GM21367 (cell line): Measurements from ENCODE around the gene CALU.

Experiments
- ATAC-seq: cut with Tn5 transposase; IDR thresholded peaks from one replicate; pipeline ENCODE4 v1.9.1; 2021; ENCODE audit not compliant: unreplicated experiment

Gene CALU

GRCh38 chr7:128724743-128725142 is 14.4 kb upstream of the CALU start:
- ATAC-seq = no peak

GRCh38 chr7:128725531-128725930 is 13.6 kb upstream of the CALU start:
- no peak for ATAC-seq

- no peak for ATAC-seq
These were observed 13.0 kb upstream of the CALU start for GRCh38 chr7:128726059-128726736.

GRCh38 chr7:128726737-128727072 is 12.5 kb upstream of the CALU start:
- no peak for ATAC-seq

- no peak for ATAC-seq
These were observed 11.9 kb upstream of the CALU start for GRCh38 chr7:128727239-128727638.

- no peak for ATAC-seq
These were observed 10.6 kb upstream of the CALU start for GRCh38 chr7:128728598-128728997.

GRCh38 chr7:128729494-128729893 is 9.7 kb upstream of the CALU start:
- ATAC-seq = no peak

GRCh38 chr7:128731184-128731583 is 8.0 kb upstream of the CALU start:
- no peak for ATAC-seq

GRCh38 chr7:128732521-128733277 is 6.5 kb upstream of the CALU start:
- ATAC-seq = no peak

- ATAC-seq = no peak
These were observed 5.9 kb upstream of the CALU start for GRCh38 chr7:128733278-128733645.

GRCh38 chr7:128734890-128735289 is 4.3 kb upstream of the CALU start:
- ATAC-seq = no peak

- ATAC-seq = no peak
These were observed 3.7 kb upstream of the CALU start for GRCh38 chr7:128735436-128735835.

GRCh38 chr7:128737441-128737840 is 1.7 kb upstream of the CALU start:
- ATAC-seq = no peak

GRCh38 chr7:128737867-128738385 is 1.2 kb upstream of the CALU start:
- no peak for ATAC-seq

GRCh38 chr7:128738570-128739047 is 550 bp upstream of the CALU start:
- no peak for ATAC-seq

- ATAC-seq = no peak
These were observed 977 bp downstream of the CALU start for GRCh38 chr7:128739990-128740682.

GRCh38 chr7:128740996-128741395 is 1.8 kb downstream of the CALU start:
- no peak for ATAC-seq

- no peak for ATAC-seq
These were observed 2.3 kb downstream of the CALU start for GRCh38 chr7:128741491-128741890.

GRCh38 chr7:128742206-128742605 is 3.0 kb downstream of the CALU start:
- no peak for ATAC-seq

- no peak for ATAC-seq
These were observed 4.1 kb downstream of the CALU start for GRCh38 chr7:128743112-128743772.

- no peak for ATAC-seq
These were observed 5.3 kb downstream of the CALU start for GRCh38 chr7:128744366-128744905.
